HepG2 (cell line): ENCODE results near the gene AJUBA. TPM values are rescaled to one million over a fixed set of nuclear protein-coding genes. Genes with fewer than 3 reads are reported as not detected.

Source experiments
- ATAC-seq: fragments of 200-7000 bp; cut with Tn5 transposase; 3 replicates; pipeline ENCODE4 v1.9.1; 2020; ENCODE audit warnings: mild to moderate bottlenecking, moderate library complexity
- BruUV-seq: library from RNA; stranded (reverse); fragments of 400-500 nt; replicated peaks from 2 replicates; lab custom pipeline; 2021; lab: Mats Ljungman, UMichigan
- CTCF ChIA-PET: fragments of 300-600 bp; formaldehyde crosslinking; extraction: SDS; loops from one replicate; lab custom pipeline; 2021; ENCODE audit warnings: low total read pairs, inconsistent platforms, low intra/inter-chr PET ratio; lab: Yijun Ruan, JAX
- POLR2A ChIA-PET: fragments of 350-600 bp; sonication (Branson Sonifier 250); formaldehyde crosslinking; loops from one replicate; lab custom pipeline; 2020; ENCODE audit warnings: antibody characterized with exemption, inconsistent platforms; lab: Yijun Ruan, JAX
- DNase-seq: peaks from one replicate; pipeline ENCODE4 v3.0.0-alpha.2; 2015; ENCODE audit warnings: low spot score
- FAIRE-seq: peaks from 3 replicates; lab custom pipeline; 2011; peaks lifted over from hg19 to GRCh38; lab: Jason Lieb, UNC
- H2AFZ ChIP-seq: one replicate; pipeline ENCODE4 v1.6.1; 2011; ENCODE audit warnings: low read length, inconsistent platforms
- H3K27ac ChIP-seq: fragments of 300-600 bp; 3 replicates; pipeline ENCODE4 v1.8.0; 2011; ENCODE audit warnings: mixed run types, mild to moderate bottlenecking, mixed read lengths, low read length, inconsistent platforms; ENCODE audit not compliant: insufficient read depth; ENCODE audit errors: extremely low read length
- H3K27me3 ChIP-seq, 2 experiments: fragments of 200-600 bp in 1 of 2; 2 replicates in 1 of 2; 3 replicates in 1 of 2; pipeline versions ENCODE4 v1.6.0 to v1.8.0; 2011; ENCODE audit warnings: low read length in 2 of 2, mild to moderate bottlenecking in 2 of 2, moderate library complexity in 2 of 2, inconsistent platforms in 1 of 2; ENCODE audit not compliant: insufficient read depth in 2 of 2, control insufficient read depth in 1 of 2
- H3K36me3 ChIP-seq, 2 experiments: fragments of 200-600 bp in 1 of 2; replicated peaks in 1 of 2; 2 replicates in 1 of 2; 3 replicates in 1 of 2; pipeline versions ENCODE4 v1.5.1 to v1.8.0; 2011; ENCODE audit warnings: low read length in 2 of 2, inconsistent platforms in 1 of 2; ENCODE audit not compliant: insufficient read depth in 2 of 2, control insufficient read depth in 1 of 2
- H3K4me1 ChIP-seq: 2 replicates; pipeline ENCODE4 v1.5.1; 2012; ENCODE audit warnings: low read length, inconsistent platforms; ENCODE audit not compliant: insufficient read depth
- H3K4me2 ChIP-seq: 2 replicates; pipeline ENCODE4 v1.6.0; 2011; ENCODE audit warnings: low read depth, low read length, inconsistent platforms
- H3K4me3 ChIP-seq, 3 experiments: fragments of 200-600 bp in 1 of 3; sonication (generic), shearing (Covaris generic) in 1 of 3; replicated peaks in 1 of 3; 2 replicates each; pipeline ENCODE4 v1.5.1; 2011 to 2016; ENCODE audit warnings: low read length in 3 of 3, inconsistent platforms in 2 of 3, low read depth in 2 of 3, mild to moderate bottlenecking in 2 of 3, control low read depth in 1 of 3, mixed read lengths in 1 of 3; ENCODE audit not compliant: insufficient read depth in 1 of 3
- H3K79me2 ChIP-seq: one replicate; pipeline ENCODE4 v1.6.1; 2011; ENCODE audit warnings: low read length, inconsistent platforms; ENCODE audit not compliant: insufficient read depth
- H3K9ac ChIP-seq: 2 replicates; pipeline ENCODE4 v1.6.0; 2011; ENCODE audit warnings: mild to moderate bottlenecking, low read depth, low read length, inconsistent platforms; ENCODE audit not compliant: insufficient read depth
- H3K9me3 ChIP-seq: 2 replicates; pipeline ENCODE4 v1.5.1; 2012; ENCODE audit warnings: mild to moderate bottlenecking, low read length
- H4K20me1 ChIP-seq: 2 replicates; pipeline ENCODE4 v1.6.0; 2011; ENCODE audit warnings: inconsistent platforms, mild to moderate bottlenecking, low read length, moderate library complexity; ENCODE audit not compliant: insufficient read depth
- IRF2 ChIP-seq: IDR thresholded peaks from 2 replicates; pipeline ENCODE4 v1.6.1; 2018; ENCODE audit warnings: missing genetic modification reagents, missing compliant biosample characterization
- RXRB ChIP-seq: IDR thresholded peaks from 2 replicates; pipeline ENCODE4 v1.6.1; 2016; ENCODE audit warnings: borderline replicate concordance, missing genetic modification reagents, missing compliant biosample characterization
- SALL1 ChIP-seq: sonication (generic); formaldehyde crosslinking; IDR thresholded peaks from 2 replicates; pipeline ENCODE4 v1.8.0; 2022; ENCODE audit warnings: mild to moderate bottlenecking, missing genetic modification reagents
- ZBTB1 ChIP-seq: sonication (generic); formaldehyde crosslinking; IDR thresholded peaks from 2 replicates; pipeline ENCODE4 v1.4.0; 2020; ENCODE audit warnings: missing genetic modification reagents, borderline replicate concordance
- ZSCAN21 ChIP-seq: sonication (generic); formaldehyde crosslinking; IDR thresholded peaks from 2 replicates; pipeline ENCODE4 v1.8.0; 2022; ENCODE audit warnings: mild to moderate bottlenecking, missing genetic modification reagents, moderate library complexity, borderline replicate concordance
- WGBS: methylation state at CpG from one replicate; pipeline ENCODE4 v1.1.6; 2017; ENCODE audit warnings: low lambda C conversion rate; 5-methylcytosine and 5-hydroxymethylcytosine counted together
- in situ Hi-C: cut with HindIII; loops from 2 replicates; pipeline ENCODE4 v1.10.0; 2017; ENCODE audit warnings: low pct_unique_long_range_greater_than_20kb; ENCODE audit not compliant: extremely low pct_ligation_motif_present
- intact Hi-C: fragments of 100-400 bp; cut with micrococcal nuclease; formaldehyde crosslinking; loops from one replicate; pipeline ENCODE4 v1.10.0; 2022; ENCODE audit not compliant: unreplicated experiment
- polyA plus RNA-seq, 8 experiments: library from polyadenylated mRNA; depleted of rRNA in 3 of 8; stranded (reverse) in 7 of 8; unstranded in 1 of 8; fragments of >200 nt; fragmentation: Illumina TruSeq in 4 of 8; extraction: Trizol in 4 of 8; gene quantifications; 2 replicates each; pipeline versions ENCODE4 v1.2.1 to v1.2.3, GENCODE V29; 2011 to 2016; ENCODE audit warnings: low read depth in 4 of 8, missing spikeins in 1 of 8, mixed read lengths in 1 of 8; ENCODE audit not compliant: insufficient read depth in 1 of 8
- total RNA-seq, 5 experiments: library from RNA; depleted of rRNA; stranded (reverse); fragments of >200 nt; fragmentation: Illumina TruSeq; extraction: Trizol; gene quantifications; 2 replicates each; pipeline ENCODE4 v1.2.3, GENCODE V29; 2016; ENCODE audit warnings: low read depth in 1 of 5
- TF ChIP-seq, protein P1 (sequence below): sonication (generic); formaldehyde crosslinking; IDR thresholded peaks from 2 replicates; pipeline ENCODE4 v1.8.0; 2022; ENCODE audit warnings: missing genetic modification reagents, mild to moderate bottlenecking, moderate library complexity, borderline replicate concordance
- TF ChIP-seq, protein P2 (sequence below): sonication (generic); formaldehyde crosslinking; IDR thresholded peaks from 2 replicates; pipeline ENCODE4 v1.4.0; 2020; ENCODE audit warnings: mild to moderate bottlenecking, missing genetic modification reagents
- TF ChIP-seq, protein P3 (sequence below): sonication (generic); formaldehyde crosslinking; conservative IDR thresholded peaks from 2 replicates; pipeline ENCODE4 v1.8.1; 2023; ENCODE audit warnings: missing genetic modification reagents

Gene AJUBA
- total and polyA plus RNA-seq, 2 of the 13 experiments (the other 11 are each of a cell fraction or from before 2014, with no cell fraction given) = 157 to 241 TPM

DNA sequence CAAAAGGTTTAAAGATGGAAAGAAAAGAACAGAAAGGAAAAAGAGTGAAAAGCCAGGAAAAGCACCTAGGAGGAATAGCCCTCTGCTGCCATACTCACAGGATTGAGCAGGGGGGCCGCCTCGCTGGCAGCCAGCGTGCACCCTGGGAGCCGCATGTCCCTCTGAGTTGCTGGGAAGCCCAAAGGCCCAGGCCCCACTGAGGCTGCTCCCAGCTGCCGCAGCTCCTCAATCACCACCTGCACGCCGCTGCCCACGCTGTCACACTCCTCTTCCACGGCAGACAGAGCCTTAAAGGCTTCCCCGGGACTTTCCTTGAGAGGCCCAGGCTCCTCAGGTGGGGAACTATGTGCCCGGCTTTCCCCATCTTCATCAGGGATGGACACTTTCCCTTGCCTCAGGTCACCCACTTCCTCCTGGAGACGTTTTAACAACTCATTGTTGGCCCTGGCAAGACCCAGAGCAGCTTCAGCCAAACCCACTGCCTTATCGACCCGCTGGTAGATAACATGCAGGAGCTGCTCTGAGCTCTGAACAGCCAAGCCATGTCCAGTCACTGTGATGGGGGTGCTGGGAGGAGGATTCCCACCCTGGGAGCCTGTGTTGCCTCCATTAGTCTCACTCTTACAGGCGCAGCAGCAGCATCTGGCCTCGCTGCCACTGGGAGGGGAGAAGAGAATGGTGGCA, 16.1 kb upstream of the AJUBA start:
- ATAC-seq (no peak), FAIRE-seq (no peak), DNase-seq (no peak)
- WGBS = 88% methylated on average over 16 of the region's 16 CpGs
- no peaks in the 10 kb centered on the region for H4K20me1 ChIP-seq
- H2AFZ ChIP-seq = no peak overlapping the region
- H3K9me3 ChIP-seq = no peaks in the 10 kb centered on the region
- intact Hi-C loops = no loop called here
- ChIA-PET CTCF (no interaction called here), POLR2A (interaction anchor here (8.5 kb wide), 2 partner anchors 8 to 15 kb away, joined by 101 to 160 read pairs; partner anchors contain the start of gene AJUBA)
- H3K4me3 ChIP-seq = no peak overlapping the region
- H3K79me2 ChIP-seq = no peaks in the 10 kb centered on the region
- no peak overlapping the region for H3K27ac ChIP-seq
- H3K27me3 ChIP-seq = no peaks in the 10 kb centered on the region
- no peak overlapping the region for H3K4me2 ChIP-seq
- H3K4me1 ChIP-seq = peaks cover 5% of the 10 kb centered on the region; the same call in 1 of the 2 replicates
- no TSS peak for BruUV-seq
- H3K36me3 ChIP-seq = peaks cover 0 to 3% of the 10 kb centered on the region in 2 experiments; a peak in 1 of 5 replicates
- TF ChIP-seq ZBTB1 (CRISPR knock-in tag) (no peak), IRF2 (CRISPR knock-in tag) (no peak), SALL1 (0 out of 2 replicates have a peak, but pooled peaks have one; percentile 13), RXRB (CRISPR knock-in tag) (no peak), ZSCAN21 (CRISPR knock-in tag) (0 out of 2 replicates have a peak, but pooled peaks have one; percentile 42)
- TF ChIP-seq, protein P1, sequence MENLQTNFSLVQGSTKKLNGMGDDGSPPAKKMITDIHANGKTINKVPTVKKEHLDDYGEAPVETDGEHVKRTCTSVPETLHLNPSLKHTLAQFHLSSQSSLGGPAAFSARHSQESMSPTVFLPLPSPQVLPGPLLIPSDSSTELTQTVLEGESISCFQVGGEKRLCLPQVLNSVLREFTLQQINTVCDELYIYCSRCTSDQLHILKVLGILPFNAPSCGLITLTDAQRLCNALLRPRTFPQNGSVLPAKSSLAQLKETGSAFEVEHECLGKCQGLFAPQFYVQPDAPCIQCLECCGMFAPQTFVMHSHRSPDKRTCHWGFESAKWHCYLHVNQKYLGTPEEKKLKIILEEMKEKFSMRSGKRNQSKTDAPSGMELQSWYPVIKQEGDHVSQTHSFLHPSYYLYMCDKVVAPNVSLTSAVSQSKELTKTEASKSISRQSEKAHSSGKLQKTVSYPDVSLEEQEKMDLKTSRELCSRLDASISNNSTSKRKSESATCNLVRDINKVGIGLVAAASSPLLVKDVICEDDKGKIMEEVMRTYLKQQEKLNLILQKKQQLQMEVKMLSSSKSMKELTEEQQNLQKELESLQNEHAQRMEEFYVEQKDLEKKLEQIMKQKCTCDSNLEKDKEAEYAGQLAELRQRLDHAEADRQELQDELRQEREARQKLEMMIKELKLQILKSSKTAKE (CRISPR knock-in tag) = peak; percentile 49; the same call in 1 of the 2 replicates
- TF ChIP-seq, protein P2, sequence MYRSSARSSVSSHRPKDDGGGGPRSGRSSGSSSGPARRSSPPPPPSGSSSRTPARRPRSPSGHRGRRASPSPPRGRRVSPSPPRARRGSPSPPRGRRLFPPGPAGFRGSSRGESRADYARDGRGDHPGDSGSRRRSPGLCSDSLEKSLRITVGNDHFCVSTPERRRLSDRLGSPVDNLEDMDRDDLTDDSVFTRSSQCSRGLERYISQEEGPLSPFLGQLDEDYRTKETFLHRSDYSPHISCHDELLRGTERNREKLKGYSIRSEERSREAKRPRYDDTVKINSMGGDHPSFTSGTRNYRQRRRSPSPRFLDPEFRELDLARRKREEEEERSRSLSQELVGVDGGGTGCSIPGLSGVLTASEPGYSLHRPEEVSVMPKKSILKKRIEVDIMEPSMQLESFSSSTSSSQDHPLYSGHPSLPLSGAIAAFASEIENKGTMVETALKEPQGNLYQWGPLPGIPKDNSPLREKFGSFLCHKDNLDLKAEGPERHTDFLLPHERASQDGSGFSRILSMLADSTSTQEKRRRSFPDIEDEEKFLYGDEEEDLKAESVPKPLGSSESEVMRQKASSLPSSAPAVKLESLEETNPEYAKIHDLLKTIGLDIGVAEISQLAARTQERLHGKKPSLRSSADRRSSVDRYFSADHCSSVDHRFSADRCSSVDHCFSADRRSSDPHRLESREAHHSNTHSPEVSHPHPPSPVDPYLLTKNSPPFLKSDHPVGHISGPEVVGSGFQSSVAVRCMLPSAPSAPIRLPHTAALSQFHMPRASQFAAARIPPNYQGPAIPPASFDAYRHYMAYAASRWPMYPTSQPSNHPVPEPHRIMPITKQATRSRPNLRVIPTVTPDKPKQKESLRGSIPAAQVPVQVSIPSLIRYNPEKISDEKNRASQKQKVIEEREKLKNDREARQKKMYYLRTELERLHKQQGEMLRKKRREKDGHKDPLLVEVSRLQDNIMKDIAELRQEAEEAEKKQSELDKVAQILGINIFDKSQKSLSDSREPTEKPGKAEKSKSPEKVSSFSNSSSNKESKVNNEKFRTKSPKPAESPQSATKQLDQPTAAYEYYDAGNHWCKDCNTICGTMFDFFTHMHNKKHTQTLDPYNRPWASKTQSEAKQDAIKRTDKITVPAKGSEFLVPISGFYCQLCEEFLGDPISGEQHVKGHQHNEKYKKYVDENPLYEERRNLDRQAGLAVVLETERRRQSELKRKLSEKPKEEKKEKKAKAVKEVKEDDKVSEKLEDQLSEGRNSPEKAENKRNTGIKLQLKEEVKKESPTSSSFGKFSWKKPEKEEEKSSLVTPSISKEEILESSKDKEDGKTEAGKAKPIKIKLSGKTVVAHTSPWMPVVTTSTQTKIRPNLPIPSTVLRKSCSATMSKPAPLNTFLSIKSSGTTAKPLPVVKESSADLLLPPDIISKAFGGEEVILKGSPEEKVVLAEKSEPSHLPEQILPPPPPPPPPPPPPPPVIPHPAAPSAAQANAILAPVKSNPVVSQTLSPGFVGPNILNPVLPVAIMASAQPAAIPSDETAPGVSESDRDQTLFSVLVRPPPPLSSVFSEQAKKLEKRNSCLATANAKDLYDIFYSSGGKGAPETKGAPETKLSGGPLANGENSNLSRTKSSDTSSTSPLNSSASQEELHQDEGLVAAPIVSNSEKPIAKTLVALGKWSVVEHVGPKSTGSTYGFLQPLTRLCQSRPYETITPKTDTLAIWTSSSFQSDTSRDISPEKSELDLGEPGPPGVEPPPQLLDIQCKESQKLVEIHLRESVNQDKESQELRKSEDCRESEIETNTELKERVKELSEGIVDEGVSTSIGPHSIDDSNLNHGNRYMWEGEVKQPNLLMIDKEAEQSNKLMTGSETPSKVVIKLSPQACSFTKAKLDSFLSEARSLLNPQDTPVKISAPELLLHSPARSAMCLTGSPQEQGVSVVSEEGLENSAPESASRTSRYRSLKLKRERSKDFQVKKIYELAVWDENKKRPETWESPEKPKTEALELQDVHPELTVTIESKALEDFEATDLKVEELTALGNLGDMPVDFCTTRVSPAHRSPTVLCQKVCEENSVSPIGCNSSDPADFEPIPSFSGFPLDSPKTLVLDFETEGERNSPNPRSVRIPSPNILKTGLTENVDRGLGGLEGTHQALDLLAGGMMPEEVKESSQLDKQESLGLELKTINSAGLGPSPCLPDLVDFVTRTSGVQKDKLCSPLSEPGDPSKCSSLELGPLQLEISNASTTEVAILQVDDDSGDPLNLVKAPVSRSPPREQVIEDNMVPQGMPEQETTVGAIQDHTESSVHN = no peak
- TF ChIP-seq, protein P3, sequence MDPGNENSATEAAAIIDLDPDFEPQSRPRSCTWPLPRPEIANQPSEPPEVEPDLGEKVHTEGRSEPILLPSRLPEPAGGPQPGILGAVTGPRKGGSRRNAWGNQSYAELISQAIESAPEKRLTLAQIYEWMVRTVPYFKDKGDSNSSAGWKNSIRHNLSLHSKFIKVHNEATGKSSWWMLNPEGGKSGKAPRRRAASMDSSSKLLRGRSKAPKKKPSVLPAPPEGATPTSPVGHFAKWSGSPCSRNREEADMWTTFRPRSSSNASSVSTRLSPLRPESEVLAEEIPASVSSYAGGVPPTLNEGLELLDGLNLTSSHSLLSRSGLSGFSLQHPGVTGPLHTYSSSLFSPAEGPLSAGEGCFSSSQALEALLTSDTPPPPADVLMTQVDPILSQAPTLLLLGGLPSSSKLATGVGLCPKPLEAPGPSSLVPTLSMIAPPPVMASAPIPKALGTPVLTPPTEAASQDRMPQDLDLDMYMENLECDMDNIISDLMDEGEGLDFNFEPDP (CRISPR knock-in tag) = 0 out of 2 replicates have a peak, but pooled peaks have one; percentile 51
- no peak overlapping the region for H3K9ac ChIP-seq
- in situ Hi-C loops = no loop called here
